Panc1 (cell line): ENCODE data around the gene KIAA0232. TPM values are rescaled to one million over a fixed set of nuclear protein-coding genes. Genes with fewer than 3 reads are reported as not detected.

ENCODE experiments used
- ATAC-seq: fragments of 200-7000 bp; cut with Tn5 transposase; 2 replicates; pipeline ENCODE4 v1.9.1; 2020; ENCODE audit warnings: mild to moderate bottlenecking, moderate library complexity
- BruUV-seq: library from RNA; stranded (reverse); fragments of 400-500 nt; replicated peaks from 2 replicates; lab custom pipeline; 2021; lab: Mats Ljungman, UMichigan
- CTCF ChIA-PET: fragments of 300-600 bp; sonication (Branson Sonifier 250); formaldehyde crosslinking; loops from one replicate; lab custom pipeline; 2022; ENCODE audit warnings: antibody characterized with exemption; lab: Charles Lee
- POLR2A ChIA-PET: fragments of 300-600 bp; sonication (Branson Sonifier 250); formaldehyde crosslinking; loops from one replicate; lab custom pipeline; 2022; ENCODE audit warnings: antibody characterized with exemption; lab: Charles Lee
- DNase-seq: peaks from one replicate; pipeline ENCODE4 v3.0.0-alpha.2; 2010; ENCODE audit warnings: low read depth, low spot score
- H3K27ac ChIP-seq: 2 replicates; pipeline ENCODE4 v1.5.1; 2011; ENCODE audit warnings: mild to moderate bottlenecking, low read length, inconsistent platforms
- H3K27me3 ChIP-seq: fragments of 200-500 bp; sonication (Bioruptor generic); 2 replicates; pipeline ENCODE4 v1.6.0; 2014; ENCODE audit warnings: low read length, inconsistent platforms; ENCODE audit not compliant: control insufficient read depth, insufficient read depth
- H3K36me3 ChIP-seq: fragments of 200-500 bp; sonication (Bioruptor generic); 2 replicates; pipeline ENCODE4 v1.5.1; 2014; ENCODE audit warnings: inconsistent platforms, mild to moderate bottlenecking, low read length, moderate library complexity; ENCODE audit not compliant: control insufficient read depth, insufficient read depth
- H3K4me1 ChIP-seq: 2 replicates; pipeline ENCODE4 v1.5.1; 2011; ENCODE audit warnings: inconsistent platforms, mild to moderate bottlenecking, low read length, moderate library complexity; ENCODE audit not compliant: control insufficient read depth, insufficient read depth
- H3K4me3 ChIP-seq, 2 experiments: 2 replicates each; pipeline ENCODE4 v1.5.1; 2011 to 2012; ENCODE audit warnings: low read depth in 2 of 2, low read length in 2 of 2, mild to moderate bottlenecking in 2 of 2, inconsistent platforms in 1 of 2, moderate library complexity in 1 of 2
- H3K9me3 ChIP-seq: fragments of 200-500 bp; sonication (Bioruptor generic); 2 replicates; pipeline ENCODE4 v1.5.1; 2014; ENCODE audit warnings: low read depth, mild to moderate bottlenecking, inconsistent platforms, low read length, moderate library complexity; ENCODE audit not compliant: control insufficient read depth, insufficient read depth
- POLR2AphosphoS5 ChIP-seq: IDR thresholded peaks from 2 replicates; pipeline ENCODE4 v1.6.1; 2012; ENCODE audit warnings: mild to moderate bottlenecking, low read depth, low read length, moderate library complexity
- SIN3A ChIP-seq: IDR thresholded peaks from 2 replicates; pipeline ENCODE4 v1.6.1; 2012; ENCODE audit warnings: low read depth, mild to moderate bottlenecking, low read length, moderate library complexity, borderline replicate concordance; ENCODE audit not compliant: insufficient read depth
- TCF7L2 ChIP-seq: IDR thresholded peaks from 2 replicates; pipeline ENCODE4 v1.6.1; 2011; ENCODE audit warnings: mild to moderate bottlenecking, low read depth, low read length, inconsistent platforms
- in situ Hi-C: cut with HindIII; loops from 2 replicates; pipeline ENCODE4 v1.10.0; 2016; ENCODE audit warnings: low sequenced_read_pairs, low pct_unique_long_range_greater_than_20kb
- intact Hi-C: fragments of 100-400 bp; cut with micrococcal nuclease; formaldehyde crosslinking; loops from one replicate; pipeline ENCODE4 v1.10.0; 2022; ENCODE audit not compliant: unreplicated experiment
- total RNA-seq: library from RNA; stranded (reverse); gene quantifications from one replicate; pipeline ENCODE4 v1.2.1, GENCODE V29; 2021; ENCODE audit not compliant: unreplicated experiment
- TF ChIP-seq, protein P1 (sequence below), 2 experiments: IDR thresholded peaks; 2 replicates each; pipeline ENCODE4 v1.6.1; 2011 to 2012; ENCODE audit warnings: low read depth in 2 of 2, control low read depth in 1 of 2, low read length in 1 of 2, mild to moderate bottlenecking in 1 of 2, moderate library complexity in 1 of 2; ENCODE audit not compliant: insufficient read depth in 1 of 2
- TF ChIP-seq, protein P2 (sequence below): fragments of 450-650 bp; IDR thresholded peaks from 2 replicates; pipeline ENCODE4 v1.5.1; 2017; ENCODE audit warnings: mild to moderate bottlenecking

The KIAA0232 gene
- total RNA-seq, 1 experiment from 2014 or later: 20.2 TPM

DNA sequence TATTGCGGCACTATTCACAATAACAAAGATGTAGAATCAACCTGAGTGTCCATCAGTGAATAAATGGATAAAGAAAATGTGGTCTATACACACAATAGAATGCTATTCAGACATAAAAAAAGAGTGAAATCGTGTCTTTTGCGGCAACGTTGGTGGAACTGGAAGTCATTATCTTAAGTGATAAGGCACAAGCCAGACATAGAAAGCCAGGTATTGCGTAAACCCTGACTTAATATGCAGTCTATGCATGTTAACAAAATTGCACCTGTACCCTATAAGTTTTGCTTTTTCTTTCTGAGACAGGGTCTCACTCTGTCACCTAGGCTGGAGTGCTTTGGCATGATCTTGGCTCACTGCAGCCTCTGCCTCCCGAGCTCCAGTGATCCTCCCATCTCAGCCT lies 28.6 kb downstream of the KIAA0232 start:
- Histone ChIP-seq H3K4me3 (no peak overlapping the region), H3K27me3 (no peaks in the 10 kb centered on the region), H3K4me1 (no peaks in the 10 kb centered on the region; the same call in 1 of the 2 replicates), H3K9me3 (no peaks in the 10 kb centered on the region), H3K27ac (no peak overlapping the region), H3K36me3 (no peaks in the 10 kb centered on the region)
- no peak for DNase-seq
- intact Hi-C loops: no loop called here
- no peak for ATAC-seq
- TF ChIP-seq POLR2AphosphoS5 (no peak), SIN3A (no peak), TCF7L2 (no peak)
- TF ChIP-seq, protein P1, sequence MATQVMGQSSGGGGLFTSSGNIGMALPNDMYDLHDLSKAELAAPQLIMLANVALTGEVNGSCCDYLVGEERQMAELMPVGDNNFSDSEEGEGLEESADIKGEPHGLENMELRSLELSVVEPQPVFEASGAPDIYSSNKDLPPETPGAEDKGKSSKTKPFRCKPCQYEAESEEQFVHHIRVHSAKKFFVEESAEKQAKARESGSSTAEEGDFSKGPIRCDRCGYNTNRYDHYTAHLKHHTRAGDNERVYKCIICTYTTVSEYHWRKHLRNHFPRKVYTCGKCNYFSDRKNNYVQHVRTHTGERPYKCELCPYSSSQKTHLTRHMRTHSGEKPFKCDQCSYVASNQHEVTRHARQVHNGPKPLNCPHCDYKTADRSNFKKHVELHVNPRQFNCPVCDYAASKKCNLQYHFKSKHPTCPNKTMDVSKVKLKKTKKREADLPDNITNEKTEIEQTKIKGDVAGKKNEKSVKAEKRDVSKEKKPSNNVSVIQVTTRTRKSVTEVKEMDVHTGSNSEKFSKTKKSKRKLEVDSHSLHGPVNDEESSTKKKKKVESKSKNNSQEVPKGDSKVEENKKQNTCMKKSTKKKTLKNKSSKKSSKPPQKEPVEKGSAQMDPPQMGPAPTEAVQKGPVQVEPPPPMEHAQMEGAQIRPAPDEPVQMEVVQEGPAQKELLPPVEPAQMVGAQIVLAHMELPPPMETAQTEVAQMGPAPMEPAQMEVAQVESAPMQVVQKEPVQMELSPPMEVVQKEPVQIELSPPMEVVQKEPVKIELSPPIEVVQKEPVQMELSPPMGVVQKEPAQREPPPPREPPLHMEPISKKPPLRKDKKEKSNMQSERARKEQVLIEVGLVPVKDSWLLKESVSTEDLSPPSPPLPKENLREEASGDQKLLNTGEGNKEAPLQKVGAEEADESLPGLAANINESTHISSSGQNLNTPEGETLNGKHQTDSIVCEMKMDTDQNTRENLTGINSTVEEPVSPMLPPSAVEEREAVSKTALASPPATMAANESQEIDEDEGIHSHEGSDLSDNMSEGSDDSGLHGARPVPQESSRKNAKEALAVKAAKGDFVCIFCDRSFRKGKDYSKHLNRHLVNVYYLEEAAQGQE (IDR thresholded peaks at IDR 0.05; ENCODE audit: insufficient read depth in 1 of 2, low read depth in 2 of 2, low read length in 1 of 2): no peak
- TF ChIP-seq, protein P2, sequence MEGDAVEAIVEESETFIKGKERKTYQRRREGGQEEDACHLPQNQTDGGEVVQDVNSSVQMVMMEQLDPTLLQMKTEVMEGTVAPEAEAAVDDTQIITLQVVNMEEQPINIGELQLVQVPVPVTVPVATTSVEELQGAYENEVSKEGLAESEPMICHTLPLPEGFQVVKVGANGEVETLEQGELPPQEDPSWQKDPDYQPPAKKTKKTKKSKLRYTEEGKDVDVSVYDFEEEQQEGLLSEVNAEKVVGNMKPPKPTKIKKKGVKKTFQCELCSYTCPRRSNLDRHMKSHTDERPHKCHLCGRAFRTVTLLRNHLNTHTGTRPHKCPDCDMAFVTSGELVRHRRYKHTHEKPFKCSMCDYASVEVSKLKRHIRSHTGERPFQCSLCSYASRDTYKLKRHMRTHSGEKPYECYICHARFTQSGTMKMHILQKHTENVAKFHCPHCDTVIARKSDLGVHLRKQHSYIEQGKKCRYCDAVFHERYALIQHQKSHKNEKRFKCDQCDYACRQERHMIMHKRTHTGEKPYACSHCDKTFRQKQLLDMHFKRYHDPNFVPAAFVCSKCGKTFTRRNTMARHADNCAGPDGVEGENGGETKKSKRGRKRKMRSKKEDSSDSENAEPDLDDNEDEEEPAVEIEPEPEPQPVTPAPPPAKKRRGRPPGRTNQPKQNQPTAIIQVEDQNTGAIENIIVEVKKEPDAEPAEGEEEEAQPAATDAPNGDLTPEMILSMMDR: no peak
- ChIA-PET POLR2A (no interaction called here), CTCF (no interaction called here)
- in situ Hi-C loops: no loop called here
- no TSS peak for BruUV-seq

DNA sequence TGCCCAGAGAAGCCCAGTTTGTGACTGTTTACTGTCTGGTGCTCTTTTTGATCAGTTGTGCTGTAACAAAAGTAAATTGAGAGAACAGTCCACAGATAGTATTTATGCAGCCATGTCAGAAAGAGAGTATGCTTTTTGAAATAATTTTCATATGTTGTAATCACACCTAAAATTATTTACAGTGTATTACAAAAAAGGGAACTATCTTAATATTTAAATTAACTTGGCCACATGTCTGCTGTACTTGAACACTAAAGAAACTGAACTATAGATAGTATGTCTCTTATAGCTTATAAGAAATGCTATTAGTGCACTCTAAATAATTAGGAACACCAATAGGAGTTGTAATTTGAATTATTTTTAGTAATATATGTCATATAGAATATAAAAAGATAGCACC lies 30.2 kb downstream of the KIAA0232 start:
- ChIA-PET POLR2A (no interaction called here), CTCF (no interaction called here)
- no peak overlapping the region for H3K27ac ChIP-seq
- intact Hi-C loops (no loop called here), in situ Hi-C loops (no loop called here)
- no peak for DNase-seq
- no peaks in the 10 kb centered on the region for H3K27me3 ChIP-seq
- no peak overlapping the region for H3K4me3 ChIP-seq
- TF ChIP-seq TCF7L2: no peak
- TF ChIP-seq, protein P1 (IDR thresholded peaks at IDR 0.05; ENCODE audit: insufficient read depth in 1 of 2, low read depth in 2 of 2, low read length in 1 of 2): no peak
- no peak for TF ChIP-seq POLR2AphosphoS5
- TF ChIP-seq, protein P2: no peak
- TF ChIP-seq SIN3A: no peak
- no peaks in the 10 kb centered on the region for H3K9me3 ChIP-seq
- ATAC-seq: no peak
- H3K36me3 ChIP-seq: no peaks in the 10 kb centered on the region
- BruUV-seq: no TSS peak
- no peaks in the 10 kb centered on the region; the same call in 1 of the 2 replicates for H3K4me1 ChIP-seq
